ENCODE data around the gene PDZD7. TPM values are rescaled to one million over a fixed set of nuclear protein-coding genes. Genes with fewer than 3 reads are reported as not detected.

Gene PDZD7
- total and polyA plus RNA-seq, 2 donors from 2014 or later = 1.6 to 1.9 TPM

- Histone ChIP-seq H3K9ac (ENCODE audit: low read length in 3 of 3) (no peak overlapping the region), H3K9me3 (ENCODE audit: control insufficient read depth in 2 of 3, insufficient read depth in 1 of 3, low read length in 3 of 3) (no peaks in the 10 kb centered on the region), H3K36me3 (ENCODE audit: control insufficient read depth in 2 of 3, insufficient read depth in 3 of 3, low read length in 3 of 3) (no peaks in the 10 kb centered on the region), H3K27me3 (ENCODE audit: control insufficient read depth, insufficient read depth, low read length) (peaks cover 22% of the 10 kb centered on the region), H3K4me3 (ENCODE audit: low read length in 3 of 3) (no peak overlapping the region), H3K4me1 (ENCODE audit: control insufficient read depth in 2 of 3, insufficient read depth in 2 of 3, low read depth in 1 of 3, low read length in 3 of 3) (no peaks in the 10 kb centered on the region), H3K27ac (ENCODE audit: low read depth in 2 of 2, low read length in 2 of 2) (no peak overlapping the region)
- intact Hi-C loops (cut with DNase I) = no loop called here
- TF ChIP-seq CTCF (IDR thresholded peaks at IDR 0.05; ENCODE audit: borderline replicate concordance, extremely low read depth, insufficient read depth) = no peak
- DNase-seq (peak in 1 of 5 donors; percentile 19), FAIRE-seq (no peak)
Observed at GRCh38 chr10:101052285-101052684, 21.4 kb upstream of the PDZD7 start.

- intact Hi-C loops (cut with DNase I) = no loop called here
- Histone ChIP-seq H3K4me3 (ENCODE audit: low read length in 3 of 3) (no peak overlapping the region), H3K9ac (ENCODE audit: low read length in 3 of 3) (no peak overlapping the region), H3K4me1 (ENCODE audit: control insufficient read depth in 2 of 3, insufficient read depth in 2 of 3, low read depth in 1 of 3, low read length in 3 of 3) (no peaks in the 10 kb centered on the region), H3K36me3 (ENCODE audit: control insufficient read depth in 2 of 3, insufficient read depth in 3 of 3, low read length in 3 of 3) (no peaks in the 10 kb centered on the region), H3K27ac (ENCODE audit: low read depth in 2 of 2, low read length in 2 of 2) (no peak overlapping the region), H3K27me3 (ENCODE audit: control insufficient read depth, insufficient read depth, low read length) (peaks cover 30% of the 10 kb centered on the region), H3K9me3 (ENCODE audit: control insufficient read depth in 2 of 3, insufficient read depth in 1 of 3, low read length in 3 of 3) (no peaks in the 10 kb centered on the region)
- peak; percentile 52 for TF ChIP-seq CTCF (IDR thresholded peaks at IDR 0.05; ENCODE audit: borderline replicate concordance, extremely low read depth, insufficient read depth)
- DNase-seq = peak; percentile 79 to 89 (median 81)
- no peak for FAIRE-seq
Observed at GRCh38 chr10:101050208-101051069, 19.5 kb upstream of the PDZD7 start.

DNA sequence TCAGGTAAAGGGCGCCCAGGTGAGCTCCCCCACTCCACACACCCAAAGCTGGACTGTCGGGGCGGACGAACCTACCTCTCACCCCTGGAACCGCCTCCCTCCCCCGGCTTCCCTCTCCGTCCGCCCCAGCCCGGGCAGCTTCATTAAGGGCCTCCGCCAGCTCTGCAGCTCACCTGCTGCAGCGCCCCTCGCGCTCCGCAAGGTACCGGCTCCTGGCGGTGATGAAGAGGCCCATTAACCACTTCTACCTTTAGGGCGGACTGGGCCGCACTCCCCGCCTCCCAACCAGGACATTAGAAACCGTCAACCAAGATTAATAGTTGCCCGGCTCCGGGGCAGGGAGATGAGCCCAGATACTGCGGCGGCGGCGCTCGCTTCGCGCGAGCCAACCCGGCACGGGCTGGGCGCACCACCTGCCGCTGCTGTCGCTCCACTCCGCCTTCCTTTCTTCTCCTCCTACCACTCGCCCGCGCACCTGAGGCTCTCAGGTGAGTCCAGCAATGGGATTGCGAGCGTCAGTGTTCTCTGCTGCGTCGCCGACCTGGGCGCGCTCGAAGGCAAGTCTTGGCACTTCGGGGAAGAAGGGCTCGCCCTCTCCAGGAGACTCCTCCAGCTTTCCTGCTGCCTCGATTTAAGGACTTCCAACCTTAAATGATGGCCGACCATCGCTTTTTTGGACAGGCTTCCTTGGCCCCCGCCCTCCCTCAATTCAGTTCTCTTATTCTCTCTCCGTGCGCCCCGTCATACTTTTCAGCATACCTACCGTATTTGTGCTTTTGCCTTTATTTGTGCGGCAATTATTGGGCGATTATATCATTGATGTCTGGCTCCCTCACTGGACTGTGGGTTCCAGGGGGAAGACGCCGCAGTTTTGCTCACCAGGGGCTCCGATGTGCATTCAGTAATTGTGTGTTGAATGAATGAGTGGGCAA lies 17.3 kb upstream of the PDZD7 start:
- H3K27me3 ChIP-seq (ENCODE audit: control insufficient read depth, insufficient read depth, low read length) = peaks cover 30% of the 10 kb centered on the region
- intact Hi-C loops (cut with DNase I) = no loop called here
- no peak overlapping the region for H3K4me3 ChIP-seq (ENCODE audit: low read length in 3 of 3)
- TF ChIP-seq CTCF (IDR thresholded peaks at IDR 0.05; ENCODE audit: borderline replicate concordance, extremely low read depth, insufficient read depth) = no peak
- no peaks in the 10 kb centered on the region for H3K36me3 ChIP-seq (ENCODE audit: control insufficient read depth in 2 of 3, insufficient read depth in 3 of 3, low read length in 3 of 3)
- H3K4me1 ChIP-seq (ENCODE audit: control insufficient read depth in 2 of 3, insufficient read depth in 2 of 3, low read depth in 1 of 3, low read length in 3 of 3) = peaks cover 0 to 4% (median 3%) of the 10 kb centered on the region in 3 donors
- no peak overlapping the region for H3K9ac ChIP-seq (ENCODE audit: low read length in 3 of 3)
- no peaks in the 10 kb centered on the region for H3K9me3 ChIP-seq (ENCODE audit: control insufficient read depth in 2 of 3, insufficient read depth in 1 of 3, low read length in 3 of 3)
- DNase-seq (peak; percentile 52 to 75 (median 65)), FAIRE-seq (no peak)
- no peak overlapping the region for H3K27ac ChIP-seq (ENCODE audit: low read depth in 2 of 2, low read length in 2 of 2)

All from kidney (tissue), 14 donors.